Hematopoietic multipotent progenitor cell (in vitro differentiated cells): ENCODE data around the gene WDR46. TPM values are rescaled to one million over a fixed set of nuclear protein-coding genes. Genes with fewer than 3 reads are reported as not detected.

Source experiments
- total RNA-seq: library from RNA; depleted of rRNA; stranded (reverse); fragments of >200 nt; gene quantifications from one replicate; pipeline ENCODE4 v1.2.3, GENCODE V29; 2012

Gene WDR46
- total RNA-seq, 1 donor, result 63.3 TPM

Other genes starting within 250 kb of the WDR46 start
- gene HLA-DPA1, start 215.6 kb downstream of the WDR46 start, total RNA-seq, result 618 TPM
- 396 TPM for gene HLA-DPB1, start 213.2 kb downstream of the WDR46 start, total RNA-seq
- gene COL11A2, start 96.8 kb downstream of the WDR46 start, total RNA-seq, result 0.27 TPM
- gene RXRB, start 88.6 kb downstream of the WDR46 start, total RNA-seq, result 23.4 TPM
- 29.9 TPM for gene SLC39A7, start 88.4 kb downstream of the WDR46 start, total RNA-seq
- 55.7 TPM for gene HSD17B8, start 84.6 kb downstream of the WDR46 start, total RNA-seq
- gene RING1, start 80.7 kb downstream of the WDR46 start, total RNA-seq, result 40.4 TPM
- 62.5 TPM for gene VPS52, start 17.4 kb downstream of the WDR46 start, total RNA-seq
- gene RPS18, start 17.2 kb downstream of the WDR46 start, total RNA-seq, result 10,287 TPM
- gene B3GALT4, start 12.1 kb downstream of the WDR46 start, total RNA-seq, result 14.3 TPM
- 7.5 TPM for gene PFDN6, start 362 bp upstream of the WDR46 start, total RNA-seq
- 35.5 TPM for gene RGL2, start 9.7 kb upstream of the WDR46 start, total RNA-seq
- gene TAPBP, start 24.8 kb upstream of the WDR46 start, total RNA-seq, result 323 TPM
- 27.7 TPM for gene ZBTB22, start 28.5 kb upstream of the WDR46 start, total RNA-seq
- gene DAXX, start 33.7 kb upstream of the WDR46 start, total RNA-seq, result 63.6 TPM
- gene KIFC1, start 102.6 kb upstream of the WDR46 start, total RNA-seq, result 4.8 TPM
- 22.9 TPM for gene PHF1, start 121.8 kb upstream of the WDR46 start, total RNA-seq
- 109 TPM for gene CUTA, start 128.9 kb upstream of the WDR46 start, total RNA-seq
- gene SYNGAP1, start 130.8 kb upstream of the WDR46 start, total RNA-seq, result 22.4 TPM
- 6.2 TPM for gene ZBTB9, start 165.3 kb upstream of the WDR46 start, total RNA-seq